Measurements from ENCODE around the gene SORCS2.
A peak's percentile ranks its signal among the peaks of the same experiment; 100 is the strongest.

SORCS2 gene

GRCh38 chr4:7700665-7701064, 508.3 kb downstream of the SORCS2 start:
- Histone ChIP-seq H3K4me1 (ENCODE audit: control insufficient read depth, insufficient read depth, low read length) (no peaks in the 10 kb centered on the region), H3K27ac (ENCODE audit: extremely low read depth, low read depth, low read length) (no peak overlapping the region), H3K9me3 (ENCODE audit: control insufficient read depth, insufficient read depth, low read depth, low read length) (no peaks in the 10 kb centered on the region), H3K4me3 (ENCODE audit: low read depth, low read length) (no peak overlapping the region), H3K36me3 (ENCODE audit: control insufficient read depth in 2 of 2, insufficient read depth in 1 of 2, low read length in 2 of 2) (no peaks in the 10 kb centered on the region)
- TF ChIP-seq RBAK (tag by site-specific recombination; IDR thresholded peaks at IDR 0.05) (no peak), ZNF513 (tag by site-specific recombination; IDR thresholded peaks at IDR 0.05) (no peak)
- ChIA-PET CTCF (no interaction called here), POLR2A (no interaction called here)

- Histone ChIP-seq H3K27ac (ENCODE audit: extremely low read depth, low read depth, low read length) (no peak overlapping the region; the same call in 1 of the 2 replicates), H3K9me3 (ENCODE audit: control insufficient read depth, insufficient read depth, low read depth, low read length) (no peaks in the 10 kb centered on the region), H3K36me3 (ENCODE audit: control insufficient read depth in 2 of 2, insufficient read depth in 1 of 2, low read length in 2 of 2) (no peaks in the 10 kb centered on the region), H3K4me3 (ENCODE audit: low read depth, low read length) (no peak overlapping the region), H3K4me1 (ENCODE audit: control insufficient read depth, insufficient read depth, low read length) (no peaks in the 10 kb centered on the region)
- POLR2A ChIA-PET = interaction anchor here (0.7 kb wide), 1 partner anchor 488 kb away, joined by 3 read pairs; no protein-coding TSS in a partner anchor
- TF ChIP-seq ZNF473 (tag by site-specific recombination; IDR thresholded peaks at IDR 0.05) (no peak), ZFP69B (tag by site-specific recombination; IDR thresholded peaks at IDR 0.05) (no peak), ZNF488 (tag by site-specific recombination; IDR thresholded peaks at IDR 0.05) (no peak), ZBTB48 (tag by site-specific recombination; IDR thresholded peaks at IDR 0.05) (peak; percentile 59; the same call in 1 of the 2 replicates), ZNF354C (tag by site-specific recombination; IDR thresholded peaks at IDR 0.05; ENCODE audit: borderline replicate concordance, low read depth) (no peak), ZIC2 (tag by site-specific recombination; IDR thresholded peaks at IDR 0.05) (peak; percentile 85), ZFHX2 (tag by site-specific recombination; conservative IDR thresholded peaks at IDR 0.05) (peak; percentile 79), EGR2 (tag by site-specific recombination; IDR thresholded peaks at IDR 0.05; ENCODE audit: low read depth) (0 out of 2 replicates have a peak, but pooled peaks have one; percentile 22), GLIS2 (tag by site-specific recombination; IDR thresholded peaks at IDR 0.05) (peak; percentile 13; the same call in 1 of the 2 replicates), ZNF423 (tag by site-specific recombination; IDR thresholded peaks at IDR 0.05) (no peak), ZNF132 (tag by site-specific recombination; IDR thresholded peaks at IDR 0.05; ENCODE audit: borderline replicate concordance) (no peak), ZNF416 (tag by site-specific recombination; IDR thresholded peaks at IDR 0.05) (no peak), SP7 (tag by site-specific recombination; IDR thresholded peaks at IDR 0.05) (no peak), ZNF560 (tag by site-specific recombination; IDR thresholded peaks at IDR 0.05; ENCODE audit: borderline replicate concordance) (no peak)
- CTCF ChIA-PET = no interaction called here
Measured at GRCh38 chr4:7701866-7702649, 509.7 kb downstream of the SORCS2 start.

- Histone ChIP-seq H3K4me3 (ENCODE audit: low read depth, low read length) (no peak overlapping the region), H3K36me3 (ENCODE audit: control insufficient read depth in 2 of 2, insufficient read depth in 1 of 2, low read length in 2 of 2) (no peaks in the 10 kb centered on the region), H3K9me3 (ENCODE audit: control insufficient read depth, insufficient read depth, low read depth, low read length) (no peaks in the 10 kb centered on the region), H3K4me1 (ENCODE audit: control insufficient read depth, insufficient read depth, low read length) (no peaks in the 10 kb centered on the region), H3K27ac (ENCODE audit: extremely low read depth, low read depth, low read length) (no peak overlapping the region)
- ChIA-PET CTCF (interaction anchor here (0.5 kb wide), 1 partner anchor 1916 kb away, joined by 4 read pairs; no protein-coding TSS in a partner anchor), POLR2A (no interaction called here)
- TF ChIP-seq ATF2 (tag by site-specific recombination; IDR thresholded peaks at IDR 0.05; ENCODE audit: low read depth) (no peak), HOXC10 (CRISPR knock-in tag; IDR thresholded peaks at IDR 0.05) (no peak), ZNF223 (tag by site-specific recombination; IDR thresholded peaks at IDR 0.05) (no peak), ZNF169 (tag by site-specific recombination; IDR thresholded peaks at IDR 0.05) (no peak), ZNF174 (tag by site-specific recombination; IDR thresholded peaks at IDR 0.05) (no peak), ZNF394 (tag by site-specific recombination; IDR thresholded peaks at IDR 0.05; ENCODE audit: borderline replicate concordance) (no peak), ZNF354C (tag by site-specific recombination; IDR thresholded peaks at IDR 0.05; ENCODE audit: borderline replicate concordance, low read depth) (no peak), ZSCAN18 (tag by site-specific recombination; IDR thresholded peaks at IDR 0.05) (no peak), PBX3 (CRISPR knock-in tag; IDR thresholded peaks at IDR 0.05) (no peak), SALL2 (tag by site-specific recombination; IDR thresholded peaks at IDR 0.05; ENCODE audit: borderline replicate concordance) (no peak)
Measured at GRCh38 chr4:7703688-7704087, 511.4 kb downstream of the SORCS2 start.

Data from HEK293 (cell line).